ENCODE data around the gene DEFB112.

DEFB112 gene

DNA sequence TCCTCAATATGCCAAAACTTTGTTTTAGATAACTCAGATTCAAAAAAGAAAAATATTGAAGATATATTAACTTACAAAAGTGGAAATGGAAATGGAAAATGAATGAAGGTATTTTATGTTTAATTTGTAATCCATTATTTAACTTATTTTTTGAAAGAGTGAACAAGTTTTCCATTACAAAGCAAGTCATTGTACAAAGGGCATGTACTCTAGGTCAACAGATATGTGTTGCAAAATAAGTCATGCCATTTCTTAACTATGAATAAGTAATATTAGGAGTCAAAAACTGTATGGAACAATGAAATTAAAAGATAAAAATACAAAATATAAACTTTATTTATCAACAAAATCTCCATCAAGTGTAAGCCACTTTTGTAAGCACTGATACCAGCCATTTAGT is 54.5 kb downstream of the DEFB112 start:
- no peak for DNase-seq (ENCODE audit: low read depth)
